HG02973 (cell line): ENCODE results near the gene ATPAF2.

Experiments
- ATAC-seq: cut with Tn5 transposase; IDR thresholded peaks from one replicate; pipeline ENCODE4 v1.9.1; 2021; ENCODE audit warnings: moderate library complexity; ENCODE audit not compliant: unreplicated experiment

Gene ATPAF2

GRCh38 chr17:18040261-18040858 is 1.4 kb upstream of the ATPAF2 start:
- ATAC-seq, result no peak

GRCh38 chr17:18039535-18040260 is 730 bp upstream of the ATPAF2 start:
- peak; percentile 29 for ATAC-seq

- ATAC-seq, result no peak
Observed at GRCh38 chr17:18038149-18038850, 668 bp downstream of the ATPAF2 start.

- no peak for ATAC-seq
Observed at GRCh38 chr17:18037486-18037885, 1.5 kb downstream of the ATPAF2 start.

- no peak for ATAC-seq
Observed at GRCh38 chr17:18035704-18036103, 3.3 kb downstream of the ATPAF2 start.

- peak; percentile 56 for ATAC-seq
Observed at GRCh38 chr17:18033442-18034099, 5.4 kb downstream of the ATPAF2 start.

GRCh38 chr17:18031955-18032354 is 7.0 kb downstream of the ATPAF2 start:
- ATAC-seq, result no peak

- no peak for ATAC-seq
Observed at GRCh38 chr17:18028952-18029540, 9.9 kb downstream of the ATPAF2 start.

- ATAC-seq, result no peak
Observed at GRCh38 chr17:18028114-18028951, 10.6 kb downstream of the ATPAF2 start.

- ATAC-seq, result no peak
Observed at GRCh38 chr17:18027280-18027679, 11.7 kb downstream of the ATPAF2 start.

GRCh38 chr17:18025945-18026776 is 12.8 kb downstream of the ATPAF2 start:
- peak; percentile 10 for ATAC-seq

GRCh38 chr17:18025241-18025944 is 13.6 kb downstream of the ATPAF2 start:
- ATAC-seq, result peak; percentile 58

GRCh38 chr17:18021372-18021771 is 17.6 kb downstream of the ATPAF2 start:
- ATAC-seq, result no peak

- ATAC-seq, result no peak
Observed at GRCh38 chr17:18020971-18021370, 18.0 kb downstream of the ATPAF2 start.

GRCh38 chr17:18019838-18020154 is 19.2 kb downstream of the ATPAF2 start:
- no peak for ATAC-seq

GRCh38 chr17:18018411-18018921 is 20.5 kb downstream of the ATPAF2 start:
- no peak for ATAC-seq

- no peak for ATAC-seq
Observed at GRCh38 chr17:18017958-18018357, 21.0 kb downstream of the ATPAF2 start.

GRCh38 chr17:18016426-18016825 is 22.5 kb downstream of the ATPAF2 start:
- no peak for ATAC-seq

- no peak for ATAC-seq
Observed at GRCh38 chr17:18015593-18015992, 23.4 kb downstream of the ATPAF2 start.
